ENCODE measurements around the gene POLR1E.

Gene POLR1E

GRCh38 chr9:37496020-37496419 is 10.3 kb downstream of the POLR1E start:
- H3K36me3 ChIP-seq (ENCODE audit: insufficient read depth, low read length), result peaks cover 73% of the 10 kb centered on the region; the same call in 1 of the 2 replicates

GRCh38 chr9:37497320-37497719 is 11.6 kb downstream of the POLR1E start:
- no peaks in the 10 kb centered on the region for H3K27me3 ChIP-seq (ENCODE audit: insufficient read depth, low read length, poor library complexity, severe bottlenecking)
- H3K4me3 ChIP-seq (ENCODE audit: low read length, poor library complexity, severe bottlenecking), result no peak overlapping the region
- H3K4me2 ChIP-seq (ENCODE audit: low read depth, low read length, poor library complexity, severe bottlenecking), result no peak overlapping the region
- H3K4me1 ChIP-seq (ENCODE audit: insufficient read depth, low read length, poor library complexity, severe bottlenecking), result no peaks in the 10 kb centered on the region
- TF ChIP-seq CTCF (conservative IDR thresholded peaks at IDR 0.05; ENCODE audit: low read length), result no peak
- no peak for TF ChIP-seq EZH2phosphoT487 (IDR thresholded peaks at IDR 0.05; ENCODE audit: borderline replicate concordance)
- no peak overlapping the region for H3K9ac ChIP-seq (ENCODE audit: low read depth, low read length, poor library complexity, severe bottlenecking)
- no peaks in the 10 kb centered on the region for H3K9me3 ChIP-seq (ENCODE audit: insufficient read depth, low read depth, low read length)
- no peak overlapping the region for H2AFZ ChIP-seq (ENCODE audit: low read length)
- H3K9me2 ChIP-seq (replicated peaks; ENCODE audit: low read depth, low read length), result no peaks in the 10 kb centered on the region
- no peaks in the 10 kb centered on the region for H3F3A ChIP-seq (ENCODE audit: low read depth)
- peaks cover 79% of the 10 kb centered on the region; the same call in 1 of the 2 replicates for H3K36me3 ChIP-seq (ENCODE audit: insufficient read depth, low read length)
- no peaks in the 10 kb centered on the region for H4K20me1 ChIP-seq (ENCODE audit: insufficient read depth, low read length, poor library complexity, severe bottlenecking)
- no peaks in the 10 kb centered on the region; the same call in 1 of the 2 replicates for H3K79me2 ChIP-seq (ENCODE audit: insufficient read depth, low read length)

More at GRCh38 chr9:37496020-37496419, 10.3 kb downstream of the POLR1E start:
- no peaks in the 10 kb centered on the region for H3F3A ChIP-seq (ENCODE audit: low read depth)
- H2AFZ ChIP-seq (ENCODE audit: low read length), result no peak overlapping the region
- H3K4me2 ChIP-seq (ENCODE audit: low read depth, low read length, poor library complexity, severe bottlenecking), result no peak overlapping the region
- no peaks in the 10 kb centered on the region; the same call in 1 of the 2 replicates for H3K79me2 ChIP-seq (ENCODE audit: insufficient read depth, low read length)
- TF ChIP-seq EZH2phosphoT487 (IDR thresholded peaks at IDR 0.05; ENCODE audit: borderline replicate concordance), result no peak
- TF ChIP-seq CTCF (conservative IDR thresholded peaks at IDR 0.05; ENCODE audit: low read length), result no peak
- H3K4me3 ChIP-seq (ENCODE audit: low read length, poor library complexity, severe bottlenecking), result no peak overlapping the region
- H4K20me1 ChIP-seq (ENCODE audit: insufficient read depth, low read length, poor library complexity, severe bottlenecking), result no peaks in the 10 kb centered on the region
- no peaks in the 10 kb centered on the region for H3K27me3 ChIP-seq (ENCODE audit: insufficient read depth, low read length, poor library complexity, severe bottlenecking)
- H3K4me1 ChIP-seq (ENCODE audit: insufficient read depth, low read length, poor library complexity, severe bottlenecking), result no peaks in the 10 kb centered on the region
- no peaks in the 10 kb centered on the region for H3K9me3 ChIP-seq (ENCODE audit: insufficient read depth, low read depth, low read length)
- H3K9me2 ChIP-seq (replicated peaks; ENCODE audit: low read depth, low read length), result no peaks in the 10 kb centered on the region
- no peak overlapping the region for H3K9ac ChIP-seq (ENCODE audit: low read depth, low read length, poor library complexity, severe bottlenecking)

DNA sequence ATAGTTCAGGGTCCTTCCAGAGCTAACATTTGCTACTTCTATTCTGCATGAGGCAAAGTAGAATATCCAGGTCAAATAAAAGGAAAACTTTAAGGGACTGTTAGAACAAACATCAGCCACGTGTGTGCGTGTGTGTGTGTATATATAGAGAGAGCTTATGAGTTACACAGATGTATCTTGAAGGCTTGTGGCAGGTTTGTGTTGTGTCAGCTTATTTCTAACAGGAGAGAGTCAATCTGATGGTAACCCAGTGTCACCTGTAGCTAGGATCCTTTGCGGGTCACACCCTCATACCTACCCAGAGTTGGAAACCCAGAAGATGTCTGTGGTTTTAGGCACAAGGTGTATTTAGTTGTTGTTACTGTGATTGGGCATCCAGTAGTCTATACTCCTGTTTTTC is 12.7 kb downstream of the POLR1E start:
- H2AFZ ChIP-seq (ENCODE audit: low read length), result no peak overlapping the region
- no peaks in the 10 kb centered on the region for H3K27me3 ChIP-seq (ENCODE audit: insufficient read depth, low read length, poor library complexity, severe bottlenecking)
- H3K9me2 ChIP-seq (replicated peaks; ENCODE audit: low read depth, low read length), result no peaks in the 10 kb centered on the region
- H3K9ac ChIP-seq (ENCODE audit: low read depth, low read length, poor library complexity, severe bottlenecking), result no peak overlapping the region
- TF ChIP-seq CTCF (conservative IDR thresholded peaks at IDR 0.05; ENCODE audit: low read length) (no peak), EZH2phosphoT487 (IDR thresholded peaks at IDR 0.05; ENCODE audit: borderline replicate concordance) (no peak)
- peaks cover 79% of the 10 kb centered on the region; the same call in 1 of the 2 replicates for H3K36me3 ChIP-seq (ENCODE audit: insufficient read depth, low read length)
- H3K79me2 ChIP-seq (ENCODE audit: insufficient read depth, low read length), result no peaks in the 10 kb centered on the region; the same call in 1 of the 2 replicates
- no peak overlapping the region for H3K4me3 ChIP-seq (ENCODE audit: low read length, poor library complexity, severe bottlenecking)
- no peaks in the 10 kb centered on the region for H4K20me1 ChIP-seq (ENCODE audit: insufficient read depth, low read length, poor library complexity, severe bottlenecking)
- no peaks in the 10 kb centered on the region for H3F3A ChIP-seq (ENCODE audit: low read depth)
- peaks cover under 1% of the 10 kb centered on the region for H3K4me1 ChIP-seq (ENCODE audit: insufficient read depth, low read length, poor library complexity, severe bottlenecking)
- no peak overlapping the region for H3K4me2 ChIP-seq (ENCODE audit: low read depth, low read length, poor library complexity, severe bottlenecking)
- no peaks in the 10 kb centered on the region for H3K9me3 ChIP-seq (ENCODE audit: insufficient read depth, low read depth, low read length)
